TTC549 (cell line): ENCODE data around the gene LSM5.

Experiments
- FAIRE-seq: peaks from 2 replicates; lab custom pipeline; 2012; peaks lifted over from hg19 to GRCh38; lab: Jason Lieb, UNC

LSM5 gene

GRCh38 chr7:32490127-32490796 is at the start of gene LSM5:
TSS of gene LSM5 (minus strand) at chr7:32490380. CDS start at chr7:32490365, 15 bp downstream.
- peak; percentile 53 for FAIRE-seq

DNA sequence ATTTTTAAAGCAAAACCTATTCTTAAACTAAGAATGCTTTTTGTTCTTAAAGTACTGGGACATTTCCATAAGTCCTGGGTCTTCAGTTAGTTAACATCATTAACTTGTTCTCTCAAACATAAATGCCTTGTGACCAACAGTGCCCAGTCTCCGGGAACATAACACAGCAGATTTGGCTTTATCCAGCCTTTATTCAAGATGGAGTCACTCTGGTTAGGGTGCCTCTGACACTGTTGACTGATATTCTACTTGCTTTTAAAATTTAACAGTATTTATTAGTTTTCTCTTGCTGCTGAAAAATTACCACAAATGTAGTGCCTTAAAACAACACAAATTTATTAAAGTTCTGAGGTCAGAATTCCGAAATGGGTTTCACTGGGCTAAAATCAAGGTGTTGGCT is 49.2 kb upstream of the LSM5 start:
- FAIRE-seq, result no peak

DNA sequence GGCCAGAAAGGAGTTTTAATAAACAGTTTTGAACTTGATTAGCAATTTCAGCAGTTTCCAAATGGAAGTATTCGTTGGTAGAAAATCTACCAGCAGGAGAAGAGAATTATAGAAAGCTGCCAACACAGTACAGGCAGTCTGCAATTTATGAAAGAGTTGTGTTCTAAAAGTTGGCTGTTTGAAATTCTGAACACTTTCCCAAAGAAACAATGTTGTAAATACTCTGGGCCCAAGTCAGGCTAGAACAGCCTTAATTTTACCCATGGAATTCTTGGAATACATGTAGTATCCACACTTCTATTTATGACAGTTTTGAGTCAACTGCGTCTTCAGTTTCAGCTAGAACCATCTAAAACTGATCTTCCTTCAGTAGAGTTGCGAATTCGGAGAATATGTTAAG is 47.6 kb upstream of the LSM5 start:
- no peak for FAIRE-seq

- FAIRE-seq, result no peak
Measured at GRCh38 chr7:32536585-32536984, 46.4 kb upstream of the LSM5 start.

DNA sequence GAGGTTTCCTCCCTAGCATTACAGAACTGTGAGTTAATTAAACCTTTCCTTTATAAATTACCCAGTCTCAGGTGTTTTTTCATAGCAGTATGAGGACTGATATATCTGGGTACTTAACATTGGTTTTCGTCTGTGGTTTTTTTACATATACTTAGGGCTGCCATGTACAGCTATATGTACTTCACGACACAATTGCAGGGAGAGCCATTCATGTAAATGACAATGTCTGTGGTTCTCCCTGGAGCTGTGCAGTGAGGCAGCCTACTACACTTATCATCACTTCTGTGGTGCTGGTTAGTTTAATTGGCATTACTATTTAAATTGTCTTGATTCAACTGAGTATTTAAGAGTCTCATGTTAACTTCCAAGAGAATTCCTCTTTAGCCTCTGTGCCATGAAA is 45.8 kb upstream of the LSM5 start:
- no peak for FAIRE-seq

GRCh38 chr7:32535162-32535702 is 45.1 kb upstream of the LSM5 start:
- no peak for FAIRE-seq

GRCh38 chr7:32533276-32534029 is 43.3 kb upstream of the LSM5 start:
- no peak for FAIRE-seq

GRCh38 chr7:32532716-32533115 is 42.5 kb upstream of the LSM5 start:
- no peak for FAIRE-seq

- FAIRE-seq, result no peak
Measured at GRCh38 chr7:32532086-32532485, 41.9 kb upstream of the LSM5 start.

- no peak for FAIRE-seq
Measured at GRCh38 chr7:32531402-32531801, 41.2 kb upstream of the LSM5 start.

- FAIRE-seq, result no peak
Measured at GRCh38 chr7:32525839-32526238, 35.7 kb upstream of the LSM5 start.

- FAIRE-seq, result no peak
Measured at GRCh38 chr7:32524631-32525030, 34.5 kb upstream of the LSM5 start.

DNA sequence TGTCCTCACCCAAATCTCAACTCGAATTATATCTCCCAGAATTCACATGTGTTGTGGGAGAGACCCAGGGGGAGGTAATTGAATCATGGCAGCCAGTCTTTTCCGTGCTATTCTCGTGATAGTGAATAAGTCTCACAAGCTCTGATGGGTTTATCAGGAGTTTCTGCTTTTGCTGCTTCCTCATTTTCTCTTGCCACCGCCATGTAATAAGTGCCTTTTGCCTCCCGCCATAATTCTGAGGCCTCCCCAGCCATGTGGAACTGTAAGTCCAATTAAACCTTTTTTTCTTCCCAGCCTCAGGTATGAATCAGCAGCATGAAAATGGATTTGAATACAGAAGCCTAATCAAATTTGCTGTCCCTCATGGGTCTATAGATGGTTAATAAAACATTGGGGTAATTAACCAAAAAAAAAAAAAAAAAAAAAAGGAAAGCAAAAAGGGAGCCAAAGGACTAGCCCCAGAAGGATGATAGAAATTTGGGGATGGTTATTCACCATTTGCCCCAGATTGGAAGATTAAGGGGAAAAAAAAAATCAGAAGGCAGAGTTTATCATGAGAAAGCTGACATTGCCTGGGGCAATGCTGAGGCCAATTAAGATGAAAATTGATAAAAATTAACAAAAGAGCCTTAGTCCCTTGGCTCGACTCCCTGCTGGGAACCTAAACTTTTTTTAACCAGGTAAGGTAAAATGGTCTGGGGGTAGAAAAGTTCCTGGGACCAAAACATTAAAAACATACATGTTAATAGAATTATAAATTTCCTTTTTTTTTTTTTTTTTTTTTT is 32.8 kb upstream of the LSM5 start:
- FAIRE-seq, result no peak

GRCh38 chr7:32519763-32520162 is 29.6 kb upstream of the LSM5 start:
- FAIRE-seq, result no peak

DNA sequence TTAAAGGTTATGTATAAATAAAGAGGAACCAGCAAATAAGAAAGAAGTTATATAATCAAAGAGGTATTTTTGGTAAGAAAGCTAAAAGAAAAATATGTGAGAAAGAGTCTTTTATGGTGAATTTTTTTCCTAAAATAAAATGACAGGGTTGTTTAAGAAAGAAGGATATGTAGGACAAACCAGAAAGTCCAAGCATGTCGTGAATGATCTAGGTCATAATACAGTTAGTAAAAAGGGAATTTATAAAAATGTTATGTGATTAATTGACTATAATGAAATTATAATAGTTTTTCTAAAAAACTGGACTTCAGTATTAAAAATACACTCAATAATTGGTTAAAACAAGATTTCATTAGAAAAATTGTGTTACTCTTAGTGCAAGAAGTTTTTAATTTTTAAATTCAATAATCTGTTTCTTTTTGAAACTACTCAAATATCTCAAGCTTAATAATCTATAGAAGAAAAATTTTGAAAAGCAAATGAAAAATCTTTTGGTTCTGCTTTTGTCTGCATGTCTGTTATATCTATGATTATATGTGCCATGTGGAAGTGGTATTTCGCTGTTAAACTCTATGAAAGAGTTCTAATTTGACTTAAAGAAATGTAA is 28.5 kb upstream of the LSM5 start:
- no peak for FAIRE-seq

- no peak for FAIRE-seq
Measured at GRCh38 chr7:32516551-32517100, 26.4 kb upstream of the LSM5 start.

GRCh38 chr7:32515890-32516550 is 25.8 kb upstream of the LSM5 start:
- FAIRE-seq, result no peak

DNA sequence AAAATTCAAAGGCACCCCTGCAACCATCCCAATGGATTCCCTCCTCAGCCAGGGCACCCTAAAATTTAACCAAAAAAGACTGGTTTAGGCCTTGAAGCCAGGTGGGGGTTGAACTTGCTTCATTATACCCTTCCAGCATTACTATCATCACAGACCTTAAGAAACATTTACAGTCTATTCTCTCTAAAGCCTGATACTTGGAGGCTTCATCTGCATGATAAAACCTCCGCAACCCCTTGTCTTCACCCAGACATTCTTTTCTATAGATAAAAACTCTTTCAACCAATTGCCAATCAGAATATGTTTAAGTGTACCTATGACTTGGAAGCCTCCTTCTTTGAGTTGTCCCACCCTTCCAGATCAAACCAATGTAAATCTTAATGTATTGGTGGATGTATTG is 23.0 kb upstream of the LSM5 start:
- no peak for FAIRE-seq

- no peak for FAIRE-seq
Measured at GRCh38 chr7:32511791-32512190, 21.6 kb upstream of the LSM5 start.

DNA sequence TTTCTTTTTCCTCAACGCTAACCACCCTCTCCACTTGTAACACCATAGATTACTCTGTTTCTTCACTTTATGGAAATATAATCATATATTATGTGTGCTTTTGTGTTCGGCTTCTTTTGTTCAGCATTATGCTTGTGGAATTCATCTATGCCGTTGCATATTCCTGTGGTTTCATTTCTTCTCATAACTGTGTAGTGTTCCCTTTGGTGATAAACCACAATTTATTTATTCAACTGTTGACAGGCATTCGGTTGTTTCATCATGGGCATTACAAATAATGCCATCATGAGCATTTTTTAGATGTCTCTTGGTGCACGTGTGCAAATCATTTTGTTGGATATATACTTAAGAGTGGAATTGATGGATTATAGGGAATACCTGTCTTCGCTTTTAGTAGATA is 17.2 kb upstream of the LSM5 start:
- FAIRE-seq, result no peak

GRCh38 chr7:32506266-32507054 is 16.3 kb upstream of the LSM5 start:
- FAIRE-seq, result no peak
